HuH-7.5 (cell line): ENCODE data around the gene PAQR7.
"Not testable (repeated sequence)": the region's sequence is repeated elsewhere in the genome, so short reads cannot be mapped to it uniquely, and the experiment has no call there.

ENCODE experiments used
- DNase-seq: peaks from one replicate; pipeline ENCODE4 v3.0.0; 2011; ENCODE audit warnings: low spot score

PAQR7 gene

GRCh38 chr1:25844536-25845337 lies 30.8 kb downstream of the PAQR7 start:
- DNase-seq, result no peak

GRCh38 chr1:25843483-25843882 lies 32.0 kb downstream of the PAQR7 start:
- no peak for DNase-seq

GRCh38 chr1:25839808-25840207 lies 35.7 kb downstream of the PAQR7 start:
- not testable (repeated sequence) for DNase-seq

GRCh38 chr1:25837262-25837875 lies 38.1 kb downstream of the PAQR7 start:
- no peak for DNase-seq

GRCh38 chr1:25836695-25837094 lies 38.8 kb downstream of the PAQR7 start:
- DNase-seq, result no peak

GRCh38 chr1:25834894-25835293 lies 40.6 kb downstream of the PAQR7 start:
- DNase-seq, result no peak

GRCh38 chr1:25833158-25833557 lies 42.4 kb downstream of the PAQR7 start:
- no peak for DNase-seq

GRCh38 chr1:25832336-25833037 lies 43.0 kb downstream of the PAQR7 start:
- DNase-seq, result no peak

GRCh38 chr1:25831569-25832196 lies 43.8 kb downstream of the PAQR7 start:
- no peak for DNase-seq

- no peak for DNase-seq
These were observed 46.5 kb downstream of the PAQR7 start for GRCh38 chr1:25829046-25829445.

- no peak for DNase-seq
These were observed 47.0 kb downstream of the PAQR7 start for GRCh38 chr1:25828491-25828890.

- DNase-seq, result no peak
These were observed 48.9 kb downstream of the PAQR7 start for GRCh38 chr1:25826571-25826970.

GRCh38 chr1:25825605-25826004 lies 49.9 kb downstream of the PAQR7 start:
- DNase-seq, result no peak

- no peak for DNase-seq
These were observed 53.8 kb downstream of the PAQR7 start for GRCh38 chr1:25821630-25822091.

- no peak for DNase-seq
These were observed 54.4 kb downstream of the PAQR7 start for GRCh38 chr1:25821112-25821476.

GRCh38 chr1:25820247-25821111 lies 55.0 kb downstream of the PAQR7 start:
- DNase-seq, result peak; percentile 84

GRCh38 chr1:25819491-25820246 lies 55.8 kb downstream of the PAQR7 start, which contains the start of gene MTFR1L:
Gene MTFR1L (plus strand): TSS chr1:25819954. CDS start chr1:25823105, 3,151 bp downstream.
- DNase-seq, result peak; percentile 95

- DNase-seq, result no peak
These were observed 56.9 kb downstream of the PAQR7 start for GRCh38 chr1:25818569-25818968.

- no peak for DNase-seq
These were observed 57.5 kb downstream of the PAQR7 start for GRCh38 chr1:25817840-25818501.

- DNase-seq, result no peak
These were observed 59.3 kb downstream of the PAQR7 start for GRCh38 chr1:25816112-25816718.
